OCI-LY3 (cell line): Measurements from ENCODE around the gene RPS18.

ENCODE experiments used
- H2AFZ ChIP-seq: fragments of 200-600, 300-600 bp; shearing (Covaris generic); 2 replicates; pipeline ENCODE4 v1.6.0; 2014; ENCODE audit warnings: antibody characterized with exemption, low read depth, low read length
- H3K27ac ChIP-seq: fragments of 200-600, 300-600 bp; sonication (generic); 2 replicates; pipeline ENCODE4 v1.5.1; 2014; ENCODE audit warnings: mild to moderate bottlenecking, low read length, moderate library complexity, mixed read lengths
- H3K27me3 ChIP-seq: fragments of 200-600, 300-600 bp; sonication (generic); 2 replicates; pipeline ENCODE4 v1.6.1; 2014; ENCODE audit warnings: low read depth, low read length, mixed read lengths
- H3K36me3 ChIP-seq: fragments of 200-600, 300-600 bp; sonication (generic); replicated peaks from 2 replicates; pipeline ENCODE3; 2014; ENCODE audit warnings: low read depth, low read length, mixed read lengths
- H3K4me1 ChIP-seq: fragments of 300-600, 200-600 bp; sonication (generic); 2 replicates; pipeline ENCODE4 v1.6.1; 2014; ENCODE audit warnings: low read length, mixed read lengths
- H3K4me2 ChIP-seq: fragments of 200-600, 300-600 bp; sonication (generic); 2 replicates; pipeline ENCODE4 v1.6.1; 2014; ENCODE audit warnings: low read length, mixed read lengths
- H3K4me3 ChIP-seq: fragments of 300-600, 200-600 bp; sonication (generic); 2 replicates; pipeline ENCODE4 v1.5.1; 2014; ENCODE audit warnings: antibody characterized with exemption, mild to moderate bottlenecking, low read length, moderate library complexity
- H3K79me2 ChIP-seq: fragments of 300-600, 200-600 bp; shearing (Covaris generic); 2 replicates; pipeline ENCODE4 v1.6.1; 2014; ENCODE audit warnings: mild to moderate bottlenecking, low read length, mixed read lengths
- H3K9ac ChIP-seq: fragments of 300-600, 200-600 bp; shearing (Covaris generic); 2 replicates; pipeline ENCODE4 v1.6.0; 2014; ENCODE audit warnings: mild to moderate bottlenecking, low read length, moderate library complexity
- H3K9me3 ChIP-seq: fragments of 200-600, 300-600 bp; shearing (Covaris generic); 2 replicates; pipeline ENCODE4 v1.6.1; 2014; ENCODE audit warnings: low read length, mixed read lengths; ENCODE audit not compliant: insufficient read depth
- H4K20me1 ChIP-seq: fragments of 200-600, 300-600 bp; sonication (generic); 2 replicates; pipeline ENCODE4 v1.6.1; 2016; ENCODE audit warnings: low read length, mixed read lengths; ENCODE audit not compliant: insufficient read depth
- CTCF ChIP-seq: fragments of 200-600, 300-600 bp; sonication (generic); IDR thresholded peaks from 2 replicates; pipeline ENCODE4 v1.5.1; 2014; ENCODE audit warnings: antibody characterized with exemption, low read length, low read depth
- EZH2phosphoT487 ChIP-seq: fragments of 200-600 bp; shearing (Covaris generic); IDR thresholded peaks from 2 replicates; pipeline ENCODE4 v1.6.1; 2018; ENCODE audit warnings: antibody characterized with exemption, mixed run types, low read depth

RPS18 gene

GRCh38 chr6:33312361-33313104 lies 40.7 kb downstream of the RPS18 start:
- no peaks in the 10 kb centered on the region for H3K27me3 ChIP-seq
- peak overlapping the region; percentile 98 for H3K27ac ChIP-seq
- H3K4me1 ChIP-seq, result peaks cover 29% of the 10 kb centered on the region
- TF ChIP-seq EZH2phosphoT487 (no peak), CTCF (no peak; the same call in 1 of the 2 replicates)
- no peak overlapping the region for H2AFZ ChIP-seq
- peak overlapping the region; percentile 99 for H3K9ac ChIP-seq
- H4K20me1 ChIP-seq, result peaks cover 25% of the 10 kb centered on the region
- H3K36me3 ChIP-seq, result peaks cover 25% of the 10 kb centered on the region
- no peaks in the 10 kb centered on the region for H3K9me3 ChIP-seq
- peaks cover 72% of the 10 kb centered on the region for H3K79me2 ChIP-seq
- H3K4me2 ChIP-seq, result peak overlapping the region; percentile 74
- peak overlapping the region; percentile 95 for H3K4me3 ChIP-seq

- H3K79me2 ChIP-seq, result peaks cover 65% of the 10 kb centered on the region
- no peaks in the 10 kb centered on the region for H3K27me3 ChIP-seq
- peak overlapping the region; percentile 99 for H3K9ac ChIP-seq
- H3K4me1 ChIP-seq, result peaks cover 29% of the 10 kb centered on the region
- no peak for TF ChIP-seq EZH2phosphoT487
- TF ChIP-seq CTCF, result no peak
- peak overlapping the region; percentile 74 for H3K4me2 ChIP-seq
- H3K36me3 ChIP-seq, result peaks cover 22% of the 10 kb centered on the region
- H3K27ac ChIP-seq, result peak overlapping the region; percentile 98
- H3K9me3 ChIP-seq, result no peaks in the 10 kb centered on the region
- H4K20me1 ChIP-seq, result peaks cover 21% of the 10 kb centered on the region
- no peak overlapping the region for H2AFZ ChIP-seq
- H3K4me3 ChIP-seq, result peak overlapping the region; percentile 95
Measured at GRCh38 chr6:33313105-33313708, 41.3 kb downstream of the RPS18 start.

- Histone ChIP-seq H3K27me3 (no peaks in the 10 kb centered on the region), H3K9ac (peak within 1 kb of the TSS; percentile 99), H2AFZ (no peak within 1 kb of the TSS), H3K9me3 (no peaks in the 10 kb centered on the region), H3K27ac (peak within 1 kb of the TSS; percentile 98), H3K36me3 (peaks cover 20% of the 10 kb centered on the region), H4K20me1 (peaks cover 14% of the 10 kb centered on the region), H3K79me2 (peaks cover 58% of the 10 kb centered on the region), H3K4me1 (peaks cover 36% of the 10 kb centered on the region), H3K4me3 (peak within 1 kb of the TSS; percentile 95), H3K4me2 (peak within 1 kb of the TSS; percentile 96)
- TF ChIP-seq EZH2phosphoT487 (no peak), CTCF (no peak)
Measured at GRCh38 chr6:33313709-33314514, 42.0 kb downstream of the RPS18 start, which contains the start of gene TAPBP. Gene TAPBP, minus strand, starts transcription at chr6:33314078. Its CDS starts 37 bp downstream, at chr6:33314041.

- TF ChIP-seq EZH2phosphoT487, result no peak
- no peak for TF ChIP-seq CTCF
- Histone ChIP-seq H3K4me2 (peak overlapping the region; percentile 96), H4K20me1 (peaks cover 14% of the 10 kb centered on the region), H3K36me3 (peaks cover 26% of the 10 kb centered on the region), H3K9me3 (no peaks in the 10 kb centered on the region), H2AFZ (no peak overlapping the region), H3K4me1 (peaks cover 39% of the 10 kb centered on the region), H3K79me2 (peaks cover 52% of the 10 kb centered on the region), H3K4me3 (peak overlapping the region; percentile 95), H3K27ac (peak overlapping the region; percentile 98), H3K27me3 (no peaks in the 10 kb centered on the region), H3K9ac (peak overlapping the region; percentile 88)
Measured at GRCh38 chr6:33314515-33314942, 42.7 kb downstream of the RPS18 start.
